ENCODE data around the gene CPSF4. TPM values are rescaled to one million over a fixed set of nuclear protein-coding genes. Genes with fewer than 3 reads are reported as not detected.
"Not testable (repeated sequence)": the region's sequence is repeated elsewhere in the genome, so short reads cannot be mapped to it uniquely, and the experiment has no call there.

CPSF4 gene
- total RNA-seq, 1 donor from 2014 or later, result 54.5 TPM

- H3K36me3 ChIP-seq (ENCODE audit: control insufficient read depth, insufficient read depth, low read length), result peaks cover 29% of the 10 kb centered on the region
- peak; percentile 50 for FAIRE-seq
Measured at GRCh38 chr7:99429756-99430155, 9.0 kb upstream of the CPSF4 start.

GRCh38 chr7:99431756-99432540 is 6.8 kb upstream of the CPSF4 start:
- not testable (repeated sequence) for H3K27me3 ChIP-seq (ENCODE audit: control insufficient read depth, insufficient read depth, low read length); H3K4me3 ChIP-seq (ENCODE audit: low read depth, low read length)
- FAIRE-seq (peak; percentile 52), DNase-seq (ENCODE audit: low read depth) (peak; percentile 78)
- peaks cover 27% of the 10 kb centered on the region for H3K36me3 ChIP-seq (ENCODE audit: control insufficient read depth, insufficient read depth, low read length)

More at GRCh38 chr7:99429756-99430155, 9.0 kb upstream of the CPSF4 start:
- TF ChIP-seq CTCF (IDR thresholded peaks at IDR 0.05; ENCODE audit: insufficient read depth, low read length, severe bottlenecking), result no peak
- no peak for DNase-seq (ENCODE audit: low read depth)
- Histone ChIP-seq H3K4me3 (ENCODE audit: low read depth, low read length) (no peak overlapping the region), H3K27me3 (ENCODE audit: control insufficient read depth, insufficient read depth, low read length) (no peaks in the 10 kb centered on the region)

GRCh38 chr7:99433158-99433557 is 5.6 kb upstream of the CPSF4 start:
- no peak for DNase-seq (ENCODE audit: low read depth)
- peaks cover 27% of the 10 kb centered on the region for H3K36me3 ChIP-seq (ENCODE audit: control insufficient read depth, insufficient read depth, low read length)
- no peak overlapping the region for H3K4me3 ChIP-seq (ENCODE audit: low read depth, low read length)
- TF ChIP-seq CTCF (IDR thresholded peaks at IDR 0.05; ENCODE audit: insufficient read depth, low read length, severe bottlenecking), result no peak
- H3K27me3 ChIP-seq (ENCODE audit: control insufficient read depth, insufficient read depth, low read length), result no peaks in the 10 kb centered on the region
- FAIRE-seq, result no peak

GRCh38 chr7:99437946-99438572 is 684 bp upstream of the CPSF4 start:
- Histone ChIP-seq H3K27me3 (ENCODE audit: control insufficient read depth, insufficient read depth, low read length) (no peaks in the 10 kb centered on the region), H3K4me3 (ENCODE audit: low read depth, low read length) (peak overlapping the region; percentile 91), H3K36me3 (ENCODE audit: control insufficient read depth, insufficient read depth, low read length) (peaks cover 12% of the 10 kb centered on the region)
- no peak for DNase-seq (ENCODE audit: low read depth)
- FAIRE-seq, result no peak
- TF ChIP-seq CTCF (IDR thresholded peaks at IDR 0.05; ENCODE audit: insufficient read depth, low read length, severe bottlenecking), result no peak

- peaks cover 9% of the 10 kb centered on the region for H3K36me3 ChIP-seq (ENCODE audit: control insufficient read depth, insufficient read depth, low read length)
- TF ChIP-seq CTCF (IDR thresholded peaks at IDR 0.05; ENCODE audit: insufficient read depth, low read length, severe bottlenecking), result no peak
- DNase-seq (ENCODE audit: low read depth) (peak; percentile 29), FAIRE-seq (no peak)
- no peaks in the 10 kb centered on the region for H3K27me3 ChIP-seq (ENCODE audit: control insufficient read depth, insufficient read depth, low read length)
- H3K4me3 ChIP-seq (ENCODE audit: low read depth, low read length), result peak overlapping the region; percentile 91
Measured at GRCh38 chr7:99440195-99440594, 1.5 kb downstream of the CPSF4 start.

GRCh38 chr7:99446096-99446495 is 7.4 kb downstream of the CPSF4 start:
- DNase-seq (ENCODE audit: low read depth) (no peak), FAIRE-seq (no peak)
- no peak for TF ChIP-seq CTCF (IDR thresholded peaks at IDR 0.05; ENCODE audit: insufficient read depth, low read length, severe bottlenecking)
- Histone ChIP-seq H3K4me3 (ENCODE audit: low read depth, low read length) (no peak overlapping the region), H3K27me3 (ENCODE audit: control insufficient read depth, insufficient read depth, low read length) (no peaks in the 10 kb centered on the region), H3K36me3 (ENCODE audit: control insufficient read depth, insufficient read depth, low read length) (peaks cover 36% of the 10 kb centered on the region)

All from bronchial epithelial cell (primary cell).